Measurements from ENCODE around the gene ZNF775.
A peak's percentile ranks its signal among the peaks of the same experiment; 100 is the strongest.

Gene ZNF775

DNA sequence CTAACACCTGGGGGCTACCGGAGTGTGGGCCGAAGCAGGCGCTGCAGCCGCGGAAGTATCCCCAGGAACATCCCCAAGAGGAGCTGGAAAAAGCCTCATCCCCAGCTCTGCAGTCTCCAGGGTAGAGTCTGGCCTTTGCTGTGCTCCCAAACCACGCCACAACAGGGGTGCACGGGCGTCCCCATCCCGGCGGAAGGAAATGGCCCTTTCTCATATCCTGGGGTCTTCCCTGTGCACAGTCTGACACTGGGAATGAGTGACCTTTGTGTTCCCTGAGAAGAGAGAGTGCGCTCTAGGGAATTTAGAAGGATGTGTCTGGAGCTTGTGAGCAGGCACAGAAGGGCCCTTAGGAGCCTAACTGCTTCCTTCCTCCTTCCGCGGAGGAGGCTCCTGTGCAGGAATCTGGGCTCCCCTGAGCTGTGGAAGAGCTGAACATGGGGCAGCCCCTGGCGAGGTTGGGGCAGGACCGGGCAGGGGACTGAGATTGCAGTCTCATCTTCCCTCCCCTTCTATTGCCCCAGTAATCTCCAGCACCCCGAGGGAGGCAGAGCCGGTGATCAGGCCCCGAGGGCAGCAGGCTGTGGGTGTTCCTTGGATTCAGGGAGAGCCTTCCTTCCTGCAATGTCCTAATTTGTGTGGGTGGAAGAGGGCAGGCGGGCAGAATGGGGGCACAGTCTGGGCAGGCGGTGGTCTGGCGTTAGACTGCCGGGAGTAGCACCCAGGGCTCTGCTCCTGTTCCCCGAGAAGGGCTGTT, 9.2 kb upstream of the ZNF775 start:
- DNase-seq, result peak in 1 of 2 donors; percentile 49

DNA sequence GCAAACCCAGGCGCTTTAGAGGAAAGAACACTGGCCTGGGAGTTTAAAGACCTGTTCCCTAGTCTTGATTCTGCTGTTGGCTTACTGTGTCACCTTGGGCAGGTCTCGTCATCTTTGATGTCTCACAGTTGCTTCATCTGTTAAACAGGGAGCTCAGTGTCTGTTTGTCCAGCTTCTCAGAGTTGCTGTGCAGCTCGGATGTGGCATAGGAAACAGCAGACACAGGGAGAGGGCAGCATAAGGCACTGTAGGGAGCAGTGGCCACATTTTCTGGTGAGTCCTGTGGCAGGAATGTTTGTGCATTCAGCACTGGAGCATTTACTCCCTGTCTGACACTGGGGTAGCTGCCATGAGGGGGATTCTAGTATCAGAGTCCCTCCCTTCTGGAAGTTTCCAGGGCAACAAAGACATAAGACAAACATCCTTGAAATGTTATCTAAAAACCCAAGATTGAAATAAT, 8.5 kb upstream of the ZNF775 start:
- no peak for DNase-seq

DNA sequence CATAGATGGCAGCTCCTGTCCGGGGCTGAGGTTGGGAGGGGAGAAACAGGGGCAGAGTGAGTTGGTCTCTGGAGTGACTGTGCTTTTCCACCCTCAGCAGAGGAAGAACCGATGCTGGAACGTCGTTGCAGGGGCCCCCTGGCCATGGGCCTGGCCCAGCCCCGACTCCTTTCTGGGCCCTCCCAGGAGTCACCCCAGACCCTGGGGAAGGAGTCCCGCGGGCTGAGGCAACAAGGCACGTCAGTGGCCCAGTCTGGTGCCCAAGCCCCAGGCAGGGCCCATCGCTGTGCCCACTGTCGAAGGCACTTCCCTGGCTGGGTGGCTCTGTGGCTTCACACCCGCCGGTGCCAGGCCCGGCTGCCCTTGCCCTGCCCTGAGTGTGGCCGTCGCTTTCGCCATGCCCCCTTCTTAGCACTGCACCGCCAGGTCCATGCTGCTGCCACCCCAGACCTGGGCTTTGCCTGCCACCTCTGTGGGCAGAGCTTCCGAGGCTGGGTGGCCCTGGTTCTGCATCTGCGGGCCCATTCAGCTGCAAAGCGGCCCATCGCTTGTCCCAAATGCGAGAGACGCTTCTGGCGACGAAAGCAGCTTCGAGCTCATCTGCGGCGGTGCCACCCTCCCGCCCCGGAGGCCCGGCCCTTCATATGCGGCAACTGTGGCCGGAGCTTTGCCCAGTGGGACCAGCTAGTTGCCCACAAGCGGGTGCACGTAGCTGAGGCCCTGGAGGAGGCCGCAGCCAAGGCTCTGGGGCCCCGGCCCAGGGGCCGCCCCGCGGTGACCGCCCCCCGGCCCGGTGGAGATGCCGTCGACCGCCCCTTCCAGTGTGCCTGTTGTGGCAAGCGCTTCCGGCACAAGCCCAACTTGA, 7.8 kb upstream of the ZNF775 start:
- DNase-seq, result no peak

DNA sequence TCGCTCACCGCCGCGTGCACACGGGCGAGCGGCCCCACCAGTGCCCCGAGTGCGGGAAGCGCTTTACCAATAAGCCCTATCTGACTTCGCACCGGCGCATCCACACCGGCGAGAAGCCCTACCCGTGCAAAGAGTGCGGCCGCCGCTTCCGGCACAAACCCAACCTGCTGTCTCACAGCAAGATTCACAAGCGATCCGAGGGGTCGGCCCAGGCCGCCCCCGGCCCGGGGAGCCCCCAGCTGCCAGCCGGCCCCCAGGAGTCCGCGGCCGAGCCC, 7.2 kb upstream of the ZNF775 start:
- no peak for DNase-seq

DNA sequence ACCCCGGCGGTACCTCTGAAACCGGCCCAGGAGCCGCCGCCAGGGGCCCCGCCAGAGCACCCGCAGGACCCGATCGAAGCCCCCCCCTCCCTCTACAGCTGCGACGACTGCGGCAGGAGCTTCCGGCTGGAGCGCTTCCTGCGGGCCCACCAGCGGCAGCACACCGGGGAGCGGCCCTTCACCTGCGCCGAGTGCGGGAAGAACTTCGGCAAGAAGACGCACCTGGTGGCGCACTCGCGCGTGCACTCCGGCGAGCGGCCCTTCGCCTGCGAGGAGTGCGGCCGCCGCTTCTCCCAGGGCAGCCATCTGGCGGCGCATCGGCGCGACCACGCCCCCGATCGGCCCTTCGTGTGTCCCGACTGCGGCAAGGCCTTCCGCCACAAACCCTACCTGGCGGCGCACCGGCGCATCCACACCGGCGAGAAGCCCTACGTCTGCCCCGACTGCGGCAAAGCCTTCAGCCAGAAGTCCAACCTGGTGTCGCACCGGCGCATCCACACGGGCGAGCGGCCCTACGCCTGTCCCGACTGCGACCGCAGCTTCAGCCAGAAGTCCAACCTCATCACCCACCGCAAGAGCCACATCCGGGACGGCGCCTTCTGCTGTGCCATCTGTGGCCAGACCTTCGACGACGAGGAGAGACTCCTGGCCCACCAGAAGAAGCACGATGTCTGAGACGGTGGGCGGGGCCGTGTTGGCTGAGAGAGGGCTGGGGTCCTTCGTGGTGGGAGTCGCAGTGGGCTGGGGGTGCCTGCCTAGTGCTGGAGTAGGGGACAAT, 6.7 kb upstream of the ZNF775 start:
- no peak for DNase-seq

DNA sequence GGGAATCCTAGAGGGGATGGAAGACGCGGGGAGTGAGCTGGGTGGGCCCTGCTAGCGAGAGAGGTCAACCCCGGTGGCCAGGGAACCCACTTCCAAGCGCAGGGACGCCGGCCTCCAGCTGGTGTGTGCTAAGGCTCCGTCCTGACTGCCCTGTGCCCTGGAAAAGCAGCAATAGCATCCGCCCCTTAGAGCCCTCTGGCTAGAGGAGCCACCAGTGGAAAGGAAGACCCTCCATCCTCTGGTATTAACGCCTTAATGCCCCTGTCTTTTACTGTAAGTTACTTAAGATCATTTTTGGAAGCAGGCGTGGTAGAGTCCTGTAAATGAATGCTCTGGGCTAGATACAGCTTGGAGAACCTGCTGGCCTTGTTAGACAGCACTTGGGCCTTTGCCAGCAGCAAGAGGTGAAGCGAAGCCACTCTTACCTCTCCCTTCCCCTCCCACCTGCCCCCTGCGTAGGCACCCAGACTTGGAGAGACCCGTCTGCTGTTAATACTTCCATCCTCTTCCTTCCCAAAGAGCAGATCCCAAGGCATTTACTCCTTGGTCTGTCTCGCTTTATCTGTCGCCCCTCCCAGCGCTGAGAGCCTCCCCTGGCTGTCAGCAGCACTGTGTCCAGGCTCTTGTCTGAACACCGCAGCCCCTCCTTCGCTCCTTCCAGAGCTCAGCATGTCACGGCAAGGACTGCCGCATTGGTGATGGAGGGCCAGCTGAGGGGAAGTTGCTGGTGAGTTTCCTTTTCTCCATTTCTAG, 5.9 kb upstream of the ZNF775 start:
- DNase-seq, result no peak

DNA sequence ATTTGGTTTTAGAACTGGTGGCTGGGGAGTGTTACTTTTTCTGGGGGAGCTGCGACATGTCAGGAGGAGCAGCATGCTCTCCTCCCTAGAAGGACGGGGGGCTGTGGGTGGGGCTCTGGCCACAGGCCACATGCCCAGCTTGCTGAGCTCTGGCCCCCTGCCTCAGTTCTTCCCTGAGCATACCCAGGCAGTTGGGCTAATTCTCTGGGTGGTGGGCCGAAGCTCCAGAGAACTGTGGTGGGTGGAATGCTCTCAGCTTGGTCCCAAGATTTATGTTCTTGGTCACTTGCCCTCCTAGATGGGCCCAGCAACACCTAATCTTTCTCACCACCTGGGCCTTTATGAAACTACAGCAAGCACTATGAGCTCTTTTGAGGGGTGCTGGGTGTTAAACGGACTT, 5.1 kb upstream of the ZNF775 start:
- DNase-seq, result no peak

DNA sequence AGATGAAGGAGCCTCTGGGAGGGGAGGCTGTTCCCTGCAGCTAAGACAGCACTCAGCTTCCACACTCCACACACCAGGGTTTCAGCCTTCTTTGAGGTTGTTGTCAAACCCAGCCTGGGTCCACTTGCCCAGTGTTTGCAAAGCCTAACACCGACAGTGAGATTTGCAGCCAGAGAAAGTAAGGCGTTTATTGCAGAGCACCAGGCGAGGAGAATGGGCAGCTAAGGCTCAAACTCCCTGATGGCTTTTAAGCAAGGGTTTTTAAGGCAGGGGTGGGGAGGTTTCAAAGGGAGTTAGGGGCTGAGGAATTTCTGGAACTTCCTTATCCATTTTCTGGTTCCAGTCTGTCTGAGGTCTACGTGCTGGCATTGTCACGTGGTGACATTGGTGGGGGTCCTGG, 4.7 kb upstream of the ZNF775 start:
- DNase-seq, result no peak

DNA sequence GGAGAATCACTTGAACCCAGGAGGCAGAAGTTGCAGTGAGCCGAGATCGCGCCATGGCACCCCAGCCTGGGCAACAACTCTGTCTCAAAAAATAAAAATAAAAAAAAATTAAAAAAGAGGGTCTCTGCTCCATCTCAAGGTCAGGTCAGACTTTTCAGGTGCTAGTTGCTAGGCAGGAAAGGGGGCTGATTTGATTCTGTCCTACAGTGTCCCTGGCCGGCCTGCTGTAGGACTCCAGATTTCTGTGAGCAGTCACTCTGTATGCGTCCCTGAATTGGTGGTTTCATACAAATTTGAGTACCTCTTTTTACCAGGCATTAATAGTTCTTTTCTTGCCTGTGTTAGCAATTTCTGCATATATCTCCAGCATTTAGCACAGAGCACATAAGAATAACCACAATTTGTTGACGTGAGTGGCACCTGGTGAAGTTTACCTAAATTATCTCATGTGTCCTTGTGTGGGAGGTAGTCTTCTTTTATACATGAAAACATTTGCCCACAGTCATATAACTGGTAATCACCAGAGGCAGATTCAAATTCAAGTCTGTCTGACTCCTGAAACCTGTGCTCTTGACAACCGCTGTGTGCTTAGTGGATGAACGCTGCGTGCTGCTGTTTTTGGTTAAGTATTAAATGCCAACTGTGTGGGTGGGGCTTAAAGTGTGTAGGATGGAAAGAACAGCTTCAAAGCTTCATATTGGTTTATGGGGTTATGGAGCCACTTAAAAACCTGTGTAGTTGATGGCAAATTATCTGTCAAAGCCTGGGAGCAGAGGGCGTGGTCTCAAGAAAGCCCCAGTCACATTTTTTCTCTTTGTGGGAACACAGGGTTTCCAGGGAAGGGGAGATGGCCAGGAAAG, 3.2 kb upstream of the ZNF775 start:
- no peak for DNase-seq

DNA sequence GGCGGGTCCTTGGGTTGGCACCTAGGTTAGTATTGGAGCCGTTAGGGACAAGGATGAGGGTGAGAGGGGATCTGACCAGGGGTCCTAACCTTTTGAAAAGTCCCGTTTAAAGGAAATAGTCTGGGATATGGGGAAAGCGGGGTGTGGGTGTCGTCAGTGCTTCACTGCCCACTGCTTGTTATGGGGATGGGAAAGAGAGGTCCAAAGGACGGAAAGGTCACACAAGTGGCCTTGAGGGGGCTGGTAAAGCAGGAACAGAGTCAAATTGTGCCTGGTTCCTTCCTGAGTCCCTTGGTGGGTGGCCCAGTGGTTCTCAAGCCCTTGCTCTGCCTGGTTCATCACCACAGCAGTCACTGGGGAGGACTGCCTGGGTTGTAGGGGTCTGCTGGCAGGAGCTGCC, 2.6 kb upstream of the ZNF775 start:
- no peak for DNase-seq

DNA sequence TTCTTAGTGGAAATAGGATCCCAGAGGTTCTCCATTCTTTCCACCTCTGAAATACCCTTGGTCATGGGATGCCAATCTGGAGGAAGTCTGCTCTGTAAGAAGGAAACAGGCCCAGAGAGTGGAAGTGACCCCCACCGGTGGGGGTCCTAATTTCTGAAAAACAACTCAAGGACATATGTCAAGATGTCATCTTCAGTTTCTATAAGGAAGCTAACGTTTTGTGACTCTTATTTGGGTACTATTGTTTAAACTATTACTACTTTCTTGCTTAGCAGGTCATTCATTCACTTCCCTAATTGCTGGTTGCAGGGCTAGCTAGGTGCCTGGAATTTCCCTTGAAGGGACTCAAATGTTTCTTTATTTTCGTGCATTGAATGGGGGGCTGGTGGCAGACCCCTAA, 1.9 kb upstream of the ZNF775 start:
- peak; percentile 44 to 76 for DNase-seq

DNA sequence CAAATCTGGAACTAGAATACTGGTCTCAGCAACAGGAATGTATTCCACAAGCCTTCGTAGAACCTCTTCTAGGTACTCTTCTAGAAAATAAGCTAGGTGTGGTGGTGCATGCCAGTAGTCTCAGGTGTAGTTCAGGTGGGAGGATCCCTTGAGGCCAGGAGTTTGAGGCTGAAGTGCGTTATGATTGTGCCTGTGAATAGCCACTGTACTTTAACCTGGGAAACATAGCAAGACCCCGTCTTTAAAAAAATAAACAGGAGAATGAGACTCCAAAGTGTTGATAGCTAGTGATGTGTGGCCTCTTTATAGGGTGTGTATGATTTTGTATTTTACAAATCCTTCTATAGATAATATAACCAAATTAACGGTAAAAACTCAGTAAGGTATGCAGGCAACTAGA, 1.5 kb upstream of the ZNF775 start:
- DNase-seq, result no peak

DNA sequence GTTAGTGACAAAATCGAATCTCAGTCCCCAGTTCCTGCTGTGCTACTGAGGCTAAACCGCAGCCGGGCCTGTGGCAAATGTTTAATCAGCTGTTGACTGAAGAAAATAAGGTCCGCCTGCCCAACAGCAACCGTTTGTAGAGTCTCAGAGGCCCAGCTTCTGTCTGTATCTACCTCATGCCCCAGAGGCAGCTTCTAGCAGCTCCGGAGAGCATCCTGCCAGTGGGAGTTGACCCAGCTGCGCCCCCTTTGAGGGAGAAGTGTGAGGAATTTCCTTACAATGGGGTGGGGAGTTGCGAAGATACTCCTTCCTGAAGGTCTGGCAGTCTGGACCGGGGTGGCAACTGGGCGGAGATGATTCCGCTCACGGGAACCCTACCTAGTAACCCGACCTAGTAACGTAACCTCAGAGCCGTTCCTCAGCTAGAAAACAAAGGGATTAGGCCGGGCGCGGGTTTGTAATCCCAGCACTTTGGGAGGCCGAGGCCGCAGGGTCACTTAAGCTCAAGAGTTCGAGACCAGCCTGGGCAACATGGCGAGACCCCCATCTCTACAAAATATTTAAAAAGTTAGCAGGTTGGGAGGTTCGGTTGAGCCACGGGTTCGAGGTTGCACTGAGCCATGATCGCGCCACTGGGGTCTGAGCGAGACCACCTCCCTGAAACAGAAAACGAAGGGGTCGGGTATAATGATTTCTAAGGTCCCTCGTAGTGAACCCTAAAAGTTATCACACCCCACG, 846 bp upstream of the ZNF775 start:
- DNase-seq, result peak; percentile 41 to 72

DNA sequence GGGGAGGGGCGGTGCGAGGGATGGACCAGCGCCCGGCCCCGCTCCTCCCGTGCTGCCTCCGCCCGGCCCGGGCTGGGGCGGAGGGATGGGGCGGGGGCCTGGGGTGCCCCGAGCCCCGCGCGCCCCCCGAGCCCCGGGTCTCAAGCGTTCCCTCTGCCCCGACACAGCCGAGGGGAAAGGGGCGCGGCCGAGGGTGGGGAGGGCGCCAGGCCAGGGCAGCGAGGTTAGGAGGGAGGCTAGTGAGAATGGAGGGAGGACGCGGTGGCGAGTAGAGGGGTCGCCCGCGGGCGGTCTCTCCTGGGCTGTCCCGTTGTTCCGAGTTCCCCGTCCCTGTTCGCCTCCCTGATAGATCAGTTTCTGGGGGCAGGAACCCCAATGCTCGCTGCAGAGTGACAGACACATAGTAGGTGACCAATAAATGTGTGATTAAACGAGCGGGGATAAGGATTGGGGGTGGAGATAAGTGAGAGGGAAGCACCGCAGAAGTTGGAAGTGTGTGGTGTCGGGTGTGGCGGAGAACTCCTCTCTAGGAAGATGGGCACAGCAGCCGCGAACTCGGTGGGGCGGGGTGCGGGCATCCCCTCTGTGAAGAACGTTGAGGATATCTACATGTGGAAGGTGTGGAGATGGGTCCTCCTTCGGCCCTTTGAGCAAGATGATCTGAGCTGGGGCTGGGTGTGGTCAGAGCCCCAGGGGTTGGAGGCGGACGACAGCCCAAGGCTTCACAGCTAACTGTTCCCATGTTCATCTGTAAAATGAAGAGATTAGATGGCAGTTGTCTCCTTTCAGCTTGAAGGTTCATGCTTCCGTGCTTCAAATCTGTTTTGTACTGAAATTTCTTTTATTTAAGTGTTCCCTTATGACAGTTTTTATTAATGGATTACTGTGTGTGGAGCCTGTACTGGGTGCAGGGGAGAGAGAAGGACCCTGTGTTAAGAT, 580 bp downstream of the ZNF775 start:
- DNase-seq, result peak in 1 of 2 donors; percentile 27

DNA sequence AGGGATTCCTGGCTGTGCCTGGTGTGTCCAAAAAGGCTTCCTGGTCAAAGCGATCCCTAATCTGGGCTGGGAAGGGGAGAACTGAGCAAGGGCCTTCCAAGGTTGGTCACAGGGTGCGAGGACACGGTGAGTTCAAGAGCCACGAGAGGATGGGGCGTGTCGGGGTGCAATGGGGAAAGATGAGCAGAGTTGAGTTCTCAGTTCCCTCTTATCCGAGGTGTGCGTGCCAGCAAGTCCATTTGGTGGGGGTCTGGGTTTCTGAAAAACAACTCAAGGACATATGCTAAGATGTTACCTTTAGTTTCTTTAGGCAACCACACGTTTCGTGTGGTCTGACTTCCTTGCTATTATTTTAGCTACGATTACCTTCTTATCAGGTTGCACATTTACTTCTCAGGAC, 1.3 kb downstream of the ZNF775 start:
- DNase-seq, result no peak

DNA sequence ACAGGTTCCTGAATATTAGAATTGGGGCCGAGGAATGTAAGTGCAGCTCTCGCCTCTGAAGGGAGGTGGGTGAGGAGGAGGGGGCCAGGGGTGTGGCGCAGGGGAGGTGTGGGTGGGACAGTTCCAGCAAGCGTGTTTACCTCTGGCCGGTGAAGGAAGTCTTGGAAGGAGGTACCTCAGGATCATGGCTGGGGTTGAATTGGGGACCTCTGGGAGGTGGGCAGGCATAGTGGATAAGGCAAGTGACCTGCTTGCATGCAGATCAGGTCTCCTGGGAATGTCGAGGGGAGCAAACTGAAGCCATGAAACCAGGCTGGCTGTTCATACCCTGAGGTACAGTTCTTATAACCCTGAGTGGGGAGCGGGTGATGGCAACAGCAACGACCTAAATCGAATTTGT, 2.0 kb downstream of the ZNF775 start:
- DNase-seq, result no peak

DNA sequence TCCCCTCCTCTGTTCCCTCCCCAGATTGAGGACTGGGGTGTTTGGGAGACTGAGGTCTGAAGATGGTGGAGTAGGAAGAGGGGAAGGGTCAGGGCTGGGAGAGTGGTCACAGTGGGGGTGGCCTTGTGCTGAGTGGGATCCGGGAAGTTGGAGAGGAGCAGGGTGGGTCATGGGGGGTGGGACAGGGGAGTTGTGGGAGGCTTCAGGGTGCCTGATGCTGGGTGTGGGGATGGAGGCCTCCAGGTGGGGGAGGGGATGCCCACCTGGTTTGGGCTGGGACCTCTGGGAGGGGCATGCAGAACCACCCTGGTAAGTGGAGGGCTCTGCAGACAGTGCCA, 2.6 kb downstream of the ZNF775 start:
- DNase-seq, result no peak

DNA sequence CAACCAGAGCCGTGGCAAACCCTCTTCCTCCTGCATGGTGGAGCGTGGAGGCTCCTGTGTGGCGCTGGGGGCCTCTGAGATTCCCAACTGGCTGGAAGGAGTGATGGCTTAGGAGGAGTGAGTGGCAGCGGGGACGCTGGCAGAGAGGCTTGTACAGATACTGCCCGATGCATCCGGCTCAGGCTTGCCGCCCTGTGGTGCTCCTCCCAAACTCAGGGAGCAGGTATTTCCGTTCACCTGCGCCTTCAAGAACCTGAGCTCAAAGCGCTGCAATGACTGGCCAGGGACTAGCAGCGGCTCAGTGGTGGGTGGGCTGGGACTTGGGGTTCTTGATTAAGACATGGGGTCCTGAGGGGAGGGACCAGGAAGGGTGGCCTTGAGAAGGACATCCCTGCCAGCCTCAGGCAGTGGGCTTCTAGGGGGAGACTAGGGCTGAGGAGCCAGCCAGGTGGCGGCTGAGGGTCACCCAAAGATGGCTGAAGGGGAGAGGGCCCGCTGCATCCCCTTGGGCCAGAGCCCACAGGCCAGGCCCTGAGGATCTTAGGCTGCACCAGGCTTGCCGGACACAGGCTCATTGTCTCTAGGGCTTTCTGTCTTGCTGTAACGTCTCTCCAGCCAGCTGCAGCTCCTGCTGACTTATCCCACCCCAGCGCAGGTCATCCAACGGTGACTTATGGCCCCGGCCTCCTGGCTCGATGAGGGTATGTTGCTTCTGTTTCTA, 3.2 kb downstream of the ZNF775 start:
- DNase-seq, result no peak

DNA sequence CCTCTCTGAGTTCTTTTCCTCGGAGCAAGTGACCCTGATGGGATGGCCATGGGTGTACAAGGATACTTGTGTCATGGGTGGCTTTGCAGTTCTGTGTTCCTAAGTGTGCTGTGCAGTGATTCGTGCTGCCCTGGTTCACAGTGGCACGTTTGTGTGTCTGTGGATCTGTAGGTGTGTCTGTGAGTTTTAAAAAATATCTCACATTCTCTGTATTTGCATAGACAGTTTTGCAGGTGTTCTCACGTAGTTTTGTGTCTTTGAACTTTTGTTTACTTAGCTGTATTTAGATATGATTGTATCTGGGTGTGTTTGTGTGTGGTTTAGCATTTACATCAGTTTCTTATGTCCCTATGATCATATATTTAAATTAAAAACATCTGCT, 3.7 kb downstream of the ZNF775 start:
- DNase-seq, result no peak

Data from inflammatory macrophage treated with lipopolysaccharide for 1 hour (primary cell).